Fibroblast of villous mesenchyme (primary cell): ENCODE results near the gene LEFTY1. TPM values are rescaled to one million over a fixed set of nuclear protein-coding genes. Genes with fewer than 3 reads are reported as not detected.
A peak's percentile ranks its signal among the peaks of the same experiment; 100 is the strongest.
"Not testable (repeated sequence)": the region's sequence is repeated elsewhere in the genome, so short reads cannot be mapped to it uniquely, and the experiment has no call there.

Source experiments
- DNase-seq: peaks from one replicate; pipeline ENCODE4 v3.0.0-alpha.2; 2010; ENCODE audit warnings: low read depth
- H3K4me3 ChIP-seq: 2 replicates; pipeline ENCODE4 v1.5.1; 2011; ENCODE audit warnings: low read depth, mild to moderate bottlenecking, low read length
- CTCF ChIP-seq: IDR thresholded peaks from 2 replicates; pipeline ENCODE4 v1.5.1; 2012; ENCODE audit warnings: low read depth, mild to moderate bottlenecking, low read length; ENCODE audit not compliant: insufficient read depth
- total RNA-seq: library from RNA; depleted of rRNA; stranded (reverse); fragments of >200 nt; gene quantifications from 2 replicates; pipeline ENCODE4 v1.2.3, GENCODE V29; 2012

The LEFTY1 gene
- total RNA-seq, 1 donor, result not detected

DNA sequence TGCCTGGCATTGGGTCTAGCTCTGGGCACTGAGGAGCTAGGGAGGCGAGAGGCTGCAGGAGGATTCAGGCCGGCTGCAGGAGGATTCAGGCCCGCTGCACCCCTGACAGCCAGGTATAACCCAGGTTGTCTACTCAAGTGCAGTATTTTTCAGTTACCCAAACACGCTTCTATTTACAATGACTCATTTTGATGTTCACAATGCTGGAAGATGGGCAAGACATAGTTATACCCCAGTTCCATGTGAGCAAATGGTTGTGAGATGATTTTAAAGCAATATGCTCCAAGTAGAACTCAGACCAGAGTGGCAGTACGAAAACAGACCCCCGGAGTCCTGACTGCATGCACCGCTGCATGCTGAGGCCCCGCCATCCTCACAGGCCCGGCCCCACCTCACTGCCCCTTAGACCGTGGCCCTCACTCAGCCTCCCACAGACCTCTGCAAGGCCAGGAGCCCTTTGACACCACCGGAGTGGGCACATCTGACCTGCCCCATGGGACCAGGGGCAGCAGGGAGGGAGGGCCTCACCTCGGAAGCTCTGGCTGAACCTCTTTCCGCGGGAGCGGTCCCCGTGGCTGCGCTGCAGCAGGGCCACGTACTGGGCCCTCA, 553 bp downstream of the LEFTY1 start:
- TF ChIP-seq CTCF, result no peak

GRCh38 chr1:225887554-225888288, 1.2 kb downstream of the LEFTY1 start:
- H3K4me3 ChIP-seq, DNase-seq: not testable (repeated sequence)

More for the DNA sequence above, 553 bp downstream of the LEFTY1 start:
- no peak overlapping the region for H3K4me3 ChIP-seq
- DNase-seq, result no peak

DNA sequence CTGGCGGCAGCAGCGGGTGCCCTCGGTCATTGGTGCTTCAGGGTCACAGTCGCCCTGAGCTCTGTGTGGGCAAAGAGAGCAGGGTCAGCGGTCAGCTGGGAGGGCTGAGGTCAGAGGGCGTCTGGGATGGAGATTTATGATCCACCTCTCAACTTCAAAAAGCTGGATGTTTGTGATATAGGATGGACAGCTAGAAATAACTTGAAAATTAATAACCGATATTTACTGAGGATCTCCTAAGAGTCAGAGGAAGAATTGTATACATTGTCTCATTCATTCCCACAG, 2.0 kb downstream of the LEFTY1 start:
- DNase-seq, result no peak
- no peak overlapping the region for H3K4me3 ChIP-seq
- TF ChIP-seq CTCF, result no peak

DNA sequence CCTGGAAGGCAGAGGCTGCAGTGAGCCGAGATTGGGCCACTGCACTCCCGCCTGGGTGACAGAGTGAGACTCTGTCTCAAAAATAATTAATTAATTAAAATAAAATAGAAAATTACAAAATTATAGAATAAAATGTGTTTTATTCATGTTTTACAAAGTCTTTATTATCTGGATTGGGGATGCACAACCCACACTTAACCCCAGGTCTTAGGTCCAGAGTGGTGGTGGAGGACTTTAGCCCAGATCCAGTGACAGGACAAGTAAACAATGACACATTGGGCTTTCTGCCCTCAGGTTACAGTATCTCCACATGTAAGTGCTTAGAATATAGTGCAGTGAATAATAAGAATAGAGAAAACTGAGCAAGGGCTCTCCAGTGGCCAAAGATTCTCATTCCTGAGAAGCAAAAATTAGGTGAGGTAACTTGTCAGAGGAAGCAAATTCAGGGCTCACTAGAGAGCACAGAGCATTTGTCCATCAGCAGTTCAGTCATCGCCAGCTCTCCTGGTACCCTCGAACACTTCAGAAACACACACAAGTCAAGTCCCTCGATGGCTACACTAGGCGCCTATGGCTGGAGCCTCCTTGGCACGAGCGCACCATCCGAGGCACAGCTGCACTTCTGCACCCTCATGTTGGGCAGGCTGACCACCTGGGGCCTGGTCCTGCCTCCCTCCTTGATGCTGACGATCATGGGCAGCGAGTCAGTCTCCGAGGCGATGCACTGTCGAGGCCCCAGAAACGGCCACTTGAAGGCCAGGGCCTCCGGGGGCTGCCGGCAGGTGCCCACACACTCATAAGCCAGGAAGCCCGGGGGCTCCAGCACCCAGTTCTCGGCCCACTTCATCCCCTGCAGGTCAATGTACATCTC, 2.6 kb downstream of the LEFTY1 start:
- no peak for DNase-seq
- TF ChIP-seq CTCF, result no peak

DNA sequence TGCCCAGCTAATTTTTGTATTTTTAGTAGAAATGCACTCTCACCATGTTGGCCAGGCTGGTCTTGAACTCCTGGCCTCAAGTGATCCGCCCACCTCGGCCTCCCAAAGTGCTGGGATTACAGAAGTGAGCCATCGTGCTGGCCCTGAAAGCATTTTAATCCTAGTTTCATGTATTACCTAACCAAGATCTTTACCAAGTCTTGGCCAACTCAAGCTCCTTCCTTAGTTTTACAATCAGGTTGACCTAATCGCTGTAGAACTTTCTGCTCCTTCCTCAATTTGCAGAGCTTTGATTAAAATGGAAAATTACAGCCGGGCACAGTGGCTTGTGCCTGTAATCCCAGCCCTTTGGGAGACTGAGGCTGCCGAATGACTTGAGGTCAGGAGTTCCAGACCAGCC, 3.6 kb downstream of the LEFTY1 start:
- no peak overlapping the region for H3K4me3 ChIP-seq
- DNase-seq, result no peak
- TF ChIP-seq CTCF, result no peak

More for the DNA sequence above, 2.6 kb downstream of the LEFTY1 start:
- no peak overlapping the region for H3K4me3 ChIP-seq

GRCh38 chr1:225883616-225884265, 5.2 kb downstream of the LEFTY1 start:
- DNase-seq, result no peak
- no peak for TF ChIP-seq CTCF

More at GRCh38 chr1:225883616-225884265, 5.2 kb downstream of the LEFTY1 start:
- peak overlapping the region; percentile 96 for H3K4me3 ChIP-seq
